GM19467 (cell line): ENCODE data around the gene C6orf141.
A peak's percentile ranks its signal among the peaks of the same experiment; 100 is the strongest.

Source experiments
- ATAC-seq: cut with Tn5 transposase; IDR thresholded peaks from one replicate; pipeline ENCODE4 v1.9.1; 2021; ENCODE audit warnings: mild to moderate bottlenecking, moderate library complexity; ENCODE audit not compliant: unreplicated experiment

Gene C6orf141

DNA sequence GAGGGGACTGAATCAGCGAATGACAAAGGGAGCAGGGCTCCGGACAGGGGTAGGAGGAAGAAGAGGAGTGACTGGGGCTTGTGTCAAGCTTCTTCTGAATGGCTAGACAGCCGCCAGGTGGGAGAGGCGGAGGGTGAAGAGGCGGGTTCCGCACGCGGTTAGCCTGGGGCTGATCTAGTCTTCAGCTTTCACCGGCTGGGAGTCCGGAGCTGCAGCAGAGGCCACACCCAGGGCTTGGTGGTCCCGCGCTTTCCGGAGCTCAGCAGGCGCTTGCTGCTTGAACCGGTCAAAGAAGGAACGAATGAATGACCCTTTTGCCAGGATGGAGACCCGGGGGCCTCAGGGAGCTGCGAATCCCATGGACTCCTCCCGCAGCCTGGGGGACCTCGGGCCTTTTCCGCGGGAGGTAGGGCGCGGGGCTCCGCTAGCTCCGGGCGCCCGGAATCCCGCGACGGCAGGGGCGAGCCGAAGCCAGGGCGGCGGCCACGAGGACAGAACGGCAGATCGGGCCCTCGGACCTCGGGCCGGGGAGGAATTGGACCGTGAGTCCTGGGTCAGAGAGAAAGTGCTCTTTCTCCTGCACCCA lies at the start of gene C6orf141:
C6orf141 (plus strand) TSS at position 177 of the 586 bp plus-strand sequence; CDS start at position 302, 125 bp downstream.
- peak; percentile 64 for ATAC-seq

- ATAC-seq: no peak
Measured at GRCh38 chr6:49504666-49505065, 45.8 kb upstream of the C6orf141 start.

GRCh38 chr6:49506569-49507111 lies 43.8 kb upstream of the C6orf141 start:
- no peak for ATAC-seq

GRCh38 chr6:49509342-49509741 lies 41.1 kb upstream of the C6orf141 start:
- no peak for ATAC-seq

- no peak for ATAC-seq
Measured at GRCh38 chr6:49513153-49513989, 37.1 kb upstream of the C6orf141 start.

GRCh38 chr6:49514571-49515484 lies 35.6 kb upstream of the C6orf141 start:
- ATAC-seq: no peak

GRCh38 chr6:49515485-49516146 lies 34.9 kb upstream of the C6orf141 start:
- ATAC-seq: no peak

DNA sequence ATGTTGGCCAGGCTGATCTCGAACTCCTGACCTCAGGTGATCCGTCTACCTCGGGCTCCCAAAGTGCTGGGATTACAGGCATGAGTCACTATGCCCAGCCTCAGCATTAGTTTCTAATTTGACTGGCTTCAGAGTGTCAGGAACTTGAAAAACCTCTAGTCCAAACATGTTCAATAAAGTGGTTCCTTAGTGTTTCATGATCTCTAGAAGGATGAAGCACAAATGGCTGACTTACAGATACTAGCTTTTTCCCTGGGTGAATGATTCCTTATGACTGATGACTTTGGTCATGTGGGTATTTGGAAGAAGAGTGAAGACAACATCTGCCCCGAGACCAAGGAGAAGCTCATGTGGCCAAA lies 34.3 kb upstream of the C6orf141 start:
- ATAC-seq: no peak

- ATAC-seq: no peak
Measured at GRCh38 chr6:49517919-49518318, 32.5 kb upstream of the C6orf141 start.

- peak; percentile 80 for ATAC-seq
Measured at GRCh38 chr6:49519660-49520059, 30.8 kb upstream of the C6orf141 start.

DNA sequence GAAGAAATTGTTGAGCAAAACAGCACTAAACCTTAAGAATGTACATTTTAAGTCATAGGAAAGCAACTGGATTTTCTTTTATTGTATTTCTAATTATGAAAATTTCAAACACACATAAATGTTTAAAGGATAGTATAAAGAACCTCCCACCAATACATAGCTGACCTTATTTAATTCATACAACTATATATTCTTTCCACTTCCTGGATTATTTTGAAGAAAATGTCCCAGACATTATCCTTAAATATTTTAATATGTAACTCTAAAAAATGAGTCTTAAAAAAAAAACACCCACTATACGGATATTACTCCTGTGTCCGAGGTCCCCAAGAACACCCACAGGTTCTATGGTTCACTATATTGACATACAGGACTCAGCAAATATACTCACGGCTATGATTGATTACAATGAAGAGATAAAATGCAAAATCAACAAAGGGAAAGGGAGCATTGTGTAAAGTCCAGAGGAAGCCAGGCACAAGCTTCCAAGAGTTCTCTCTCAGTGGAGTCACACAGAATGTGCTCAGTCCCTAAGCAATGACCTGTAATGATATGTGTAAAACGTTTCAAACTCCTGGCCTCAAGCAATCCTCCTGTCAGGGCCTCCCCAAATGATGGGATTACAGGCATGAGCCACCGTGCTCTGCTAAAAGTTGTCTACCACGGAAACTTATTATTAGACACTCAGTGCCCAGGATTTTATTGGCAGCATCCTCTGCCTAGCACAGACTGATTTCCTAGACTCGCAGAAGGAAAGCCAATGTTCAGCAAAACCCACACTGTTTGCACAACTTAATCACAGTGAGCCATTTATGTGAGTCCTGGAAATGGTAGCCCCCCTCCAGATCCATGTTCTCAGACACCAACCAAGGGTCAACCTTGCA lies 27.5 kb upstream of the C6orf141 start:
- no peak for ATAC-seq

DNA sequence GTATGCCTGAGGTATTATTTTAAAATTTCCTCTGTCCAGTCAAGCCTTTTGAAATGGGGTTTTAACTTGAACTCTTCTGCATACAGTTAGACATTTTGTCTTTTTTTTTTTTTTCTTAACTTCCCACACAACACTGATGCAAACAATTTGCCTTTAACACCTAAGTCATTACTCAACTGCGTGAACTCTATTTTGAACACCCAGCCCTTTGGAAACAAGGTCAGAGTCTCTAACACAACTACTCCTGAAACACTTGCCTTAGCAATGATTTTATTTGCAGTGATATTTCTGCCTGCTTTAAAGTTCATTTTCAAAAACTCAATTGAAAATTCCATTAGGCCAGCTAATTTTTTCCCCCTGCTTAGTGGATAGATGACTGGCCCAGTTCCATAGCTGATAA lies 26.6 kb upstream of the C6orf141 start:
- no peak for ATAC-seq

- no peak for ATAC-seq
Measured at GRCh38 chr6:49524541-49524940, 25.9 kb upstream of the C6orf141 start.

DNA sequence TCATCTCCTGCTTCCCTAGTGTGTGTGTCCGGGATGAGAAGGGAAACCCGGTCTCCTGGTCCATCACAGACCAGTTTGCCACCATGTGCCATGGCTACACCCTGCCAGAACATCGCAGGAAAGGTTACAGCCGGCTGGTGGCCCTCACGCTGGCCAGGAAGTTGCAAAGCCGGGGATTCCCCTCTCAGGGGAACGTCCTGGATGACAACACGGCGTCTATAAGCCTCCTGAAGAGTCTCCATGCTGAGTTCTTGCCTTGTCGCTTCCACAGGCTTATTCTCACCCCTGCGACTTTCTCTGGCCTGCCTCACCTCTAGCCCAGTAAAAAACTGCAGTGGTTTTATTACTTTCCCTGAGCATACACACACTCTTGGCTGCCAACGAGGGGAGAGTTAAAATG lies 23.9 kb upstream of the C6orf141 start:
- ATAC-seq: no peak

GRCh38 chr6:49527320-49527719 lies 23.1 kb upstream of the C6orf141 start:
- ATAC-seq: no peak

- no peak for ATAC-seq
Measured at GRCh38 chr6:49528571-49528970, 21.9 kb upstream of the C6orf141 start.

DNA sequence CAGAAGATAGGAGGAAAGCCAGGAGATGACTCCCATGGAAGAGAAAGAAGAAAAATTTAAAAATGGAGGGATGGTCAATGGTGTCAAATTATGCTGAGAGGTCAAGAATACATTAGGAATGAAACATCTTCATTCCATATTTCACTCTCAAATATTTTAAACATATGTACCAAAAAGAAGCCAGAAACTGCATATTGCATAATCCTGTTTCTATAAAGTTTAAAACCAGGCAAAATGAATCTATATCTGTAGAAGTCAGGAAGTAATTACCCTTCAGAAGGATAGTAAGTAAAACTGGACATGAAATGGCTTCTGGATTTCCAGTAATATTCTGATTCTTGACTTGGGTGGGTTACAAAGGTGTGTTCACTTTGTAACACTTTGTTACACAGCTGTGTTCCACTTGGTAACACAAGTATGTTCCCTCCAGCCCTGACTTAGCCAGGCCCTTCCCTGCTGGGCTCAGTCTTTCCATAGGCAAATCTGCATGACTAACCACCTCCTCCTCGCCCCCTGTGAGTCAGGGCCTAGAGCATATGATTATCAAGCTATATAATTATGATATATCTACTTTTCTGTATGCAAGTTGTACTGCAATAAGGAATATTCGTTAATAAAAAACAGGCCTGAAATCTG lies 20.2 kb upstream of the C6orf141 start:
- no peak for ATAC-seq

GRCh38 chr6:49531774-49532569 lies 18.5 kb upstream of the C6orf141 start:
- ATAC-seq: peak; percentile 93
